ENCODE results near the gene HDAC4. TPM values are rescaled to one million over a fixed set of nuclear protein-coding genes. Genes with fewer than 3 reads are reported as not detected.
A peak's percentile ranks its signal among the peaks of the same experiment; 100 is the strongest.

HDAC4 gene
- polyA plus RNA-seq, 1 experiment = 8.9 TPM

DNA sequence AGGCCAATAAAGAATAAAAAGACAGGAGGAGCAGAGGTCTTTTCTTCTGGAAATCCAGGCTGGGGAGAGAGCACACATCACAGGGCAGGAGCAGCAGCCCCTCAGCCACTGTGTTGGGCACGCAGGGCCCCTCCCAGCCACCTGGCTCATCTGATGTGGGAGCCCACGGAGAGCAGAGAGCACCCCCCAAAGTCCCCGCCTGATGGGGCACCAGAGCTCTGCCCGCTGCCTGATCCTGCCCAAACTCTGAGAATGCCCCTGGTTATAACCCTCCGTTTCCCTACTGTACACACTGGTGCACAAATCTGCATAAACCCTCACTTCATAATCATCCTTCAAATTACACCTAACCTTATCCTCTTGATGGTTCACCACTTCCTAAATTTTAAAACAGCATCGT, 111.3 kb downstream of the HDAC4 start:
- no peak overlapping the region for H3K4me3 ChIP-seq (ENCODE audit: low read depth, low read length)
- TF ChIP-seq, protein P1, sequence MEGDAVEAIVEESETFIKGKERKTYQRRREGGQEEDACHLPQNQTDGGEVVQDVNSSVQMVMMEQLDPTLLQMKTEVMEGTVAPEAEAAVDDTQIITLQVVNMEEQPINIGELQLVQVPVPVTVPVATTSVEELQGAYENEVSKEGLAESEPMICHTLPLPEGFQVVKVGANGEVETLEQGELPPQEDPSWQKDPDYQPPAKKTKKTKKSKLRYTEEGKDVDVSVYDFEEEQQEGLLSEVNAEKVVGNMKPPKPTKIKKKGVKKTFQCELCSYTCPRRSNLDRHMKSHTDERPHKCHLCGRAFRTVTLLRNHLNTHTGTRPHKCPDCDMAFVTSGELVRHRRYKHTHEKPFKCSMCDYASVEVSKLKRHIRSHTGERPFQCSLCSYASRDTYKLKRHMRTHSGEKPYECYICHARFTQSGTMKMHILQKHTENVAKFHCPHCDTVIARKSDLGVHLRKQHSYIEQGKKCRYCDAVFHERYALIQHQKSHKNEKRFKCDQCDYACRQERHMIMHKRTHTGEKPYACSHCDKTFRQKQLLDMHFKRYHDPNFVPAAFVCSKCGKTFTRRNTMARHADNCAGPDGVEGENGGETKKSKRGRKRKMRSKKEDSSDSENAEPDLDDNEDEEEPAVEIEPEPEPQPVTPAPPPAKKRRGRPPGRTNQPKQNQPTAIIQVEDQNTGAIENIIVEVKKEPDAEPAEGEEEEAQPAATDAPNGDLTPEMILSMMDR (IDR thresholded peaks at IDR 0.05; ENCODE audit: low read depth, low read length) = no peak
- H3K27ac ChIP-seq (ENCODE audit: low read depth, low read length) = peak overlapping the region; percentile 42
- DNase-seq (ENCODE audit: low read depth, low spot score) = no peak
- ChIA-PET POLR2A (interaction anchor here (0.8 to 1.8 kb wide), 2 partner anchors 39 to 40 kb away, joined by 3 to 5 read pairs; no protein-coding TSS in a partner anchor), CTCF (no interaction called here)
- H3K27me3 ChIP-seq (ENCODE audit: control insufficient read depth, insufficient read depth, low read length) = no peaks in the 10 kb centered on the region
- no peaks in the 10 kb centered on the region; the same call in 1 of the 2 replicates for H3K9me3 ChIP-seq (ENCODE audit: control insufficient read depth, insufficient read depth, low read length)

- H3K27me3 ChIP-seq (ENCODE audit: control insufficient read depth, insufficient read depth, low read length) = no peaks in the 10 kb centered on the region
- H3K9me3 ChIP-seq (ENCODE audit: control insufficient read depth, insufficient read depth, low read length) = no peaks in the 10 kb centered on the region; the same call in 1 of the 2 replicates
- H3K27ac ChIP-seq (ENCODE audit: low read depth, low read length) = peak overlapping the region; percentile 47
- CTCF ChIA-PET = no interaction called here
- POLR2A ChIA-PET = interaction anchor here (0.8 to 1.8 kb wide), 2 partner anchors 39 to 40 kb away, joined by 3 to 5 read pairs; no protein-coding TSS in a partner anchor
- DNase-seq (ENCODE audit: low read depth, low spot score) = no peak
- TF ChIP-seq, protein P1 (IDR thresholded peaks at IDR 0.05; ENCODE audit: low read depth, low read length) = no peak
- H3K4me3 ChIP-seq (ENCODE audit: low read depth, low read length) = no peak overlapping the region
Observed at GRCh38 chr2:239288951-239289511, 111.8 kb downstream of the HDAC4 start.

DNA sequence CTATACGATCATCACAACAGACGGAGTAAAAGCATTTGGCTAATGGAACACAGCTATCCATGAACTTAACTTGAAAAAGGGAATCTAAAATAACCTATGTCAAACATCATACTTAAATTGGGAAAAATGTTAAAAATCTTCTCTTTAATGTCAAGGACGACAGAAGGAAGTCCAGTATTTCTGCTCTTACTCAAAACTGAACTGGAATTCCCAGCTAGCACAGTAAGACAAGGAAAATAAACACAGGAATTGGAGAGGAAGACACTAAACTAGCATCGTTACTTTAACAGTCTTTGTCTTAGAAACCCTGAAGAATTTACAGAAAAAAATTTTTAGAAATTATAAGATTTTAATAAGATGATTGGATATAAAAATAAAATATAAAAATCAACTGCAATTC, 112.6 kb downstream of the HDAC4 start:
- Histone ChIP-seq H3K27ac (ENCODE audit: low read depth, low read length) (no peak overlapping the region), H3K9me3 (ENCODE audit: control insufficient read depth, insufficient read depth, low read length) (no peaks in the 10 kb centered on the region; the same call in 1 of the 2 replicates), H3K27me3 (ENCODE audit: control insufficient read depth, insufficient read depth, low read length) (no peaks in the 10 kb centered on the region), H3K4me3 (ENCODE audit: low read depth, low read length) (no peak overlapping the region)
- TF ChIP-seq, protein P1 (IDR thresholded peaks at IDR 0.05; ENCODE audit: low read depth, low read length) = no peak
- no peak for DNase-seq (ENCODE audit: low read depth, low spot score)
- CTCF ChIA-PET = no interaction called here
- POLR2A ChIA-PET = interaction anchor here (0.5 to 1.8 kb wide), 2 partner anchors 39 to 156 kb away, joined by 3 read pairs; no protein-coding TSS in a partner anchor

- ChIA-PET CTCF (interaction anchor here (0.5 kb wide), 1 partner anchor 12 kb away, joined by 3 read pairs; no protein-coding TSS in a partner anchor), POLR2A (no interaction called here)
- Histone ChIP-seq H3K27ac (ENCODE audit: low read depth, low read length) (no peak overlapping the region), H3K9me3 (ENCODE audit: control insufficient read depth, insufficient read depth, low read length) (no peaks in the 10 kb centered on the region; the same call in 1 of the 2 replicates), H3K4me3 (ENCODE audit: low read depth, low read length) (no peak overlapping the region), H3K27me3 (ENCODE audit: control insufficient read depth, insufficient read depth, low read length) (no peaks in the 10 kb centered on the region)
- DNase-seq (ENCODE audit: low read depth, low spot score) = no peak
- TF ChIP-seq, protein P1 (IDR thresholded peaks at IDR 0.05; ENCODE audit: low read depth, low read length) = no peak
Observed at GRCh38 chr2:239287461-239287860, 113.4 kb downstream of the HDAC4 start.

DNA sequence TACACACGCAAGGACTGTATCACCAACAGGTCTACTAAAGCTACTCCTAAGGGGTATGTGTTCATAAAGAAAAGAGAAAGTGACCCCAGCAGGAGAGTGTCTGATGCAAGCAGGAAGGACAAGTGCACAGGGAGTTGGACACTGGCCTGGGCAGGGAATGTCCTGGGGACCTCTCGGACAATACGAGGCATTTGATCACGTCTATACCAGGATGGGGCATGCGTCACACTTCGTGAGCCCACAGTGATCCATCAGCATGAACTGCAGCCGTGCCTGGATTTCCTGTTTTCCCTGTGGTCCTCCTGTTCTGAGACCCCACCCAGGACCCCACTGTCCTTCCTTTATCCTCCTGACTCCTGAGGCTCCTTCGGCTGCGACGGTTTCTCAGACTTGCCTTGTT, 113.9 kb downstream of the HDAC4 start:
- TF ChIP-seq, protein P1 (IDR thresholded peaks at IDR 0.05; ENCODE audit: low read depth, low read length) = no peak
- POLR2A ChIA-PET = interaction anchor here (0.6 kb wide), 1 partner anchor 129 kb away, joined by 3 read pairs; no protein-coding TSS in a partner anchor
- CTCF ChIA-PET = no interaction called here

More for the DNA sequence above, 113.9 kb downstream of the HDAC4 start:
- no peaks in the 10 kb centered on the region; the same call in 1 of the 2 replicates for H3K9me3 ChIP-seq (ENCODE audit: control insufficient read depth, insufficient read depth, low read length)
- no peak overlapping the region for H3K4me3 ChIP-seq (ENCODE audit: low read depth, low read length)
- no peak overlapping the region for H3K27ac ChIP-seq (ENCODE audit: low read depth, low read length)
- no peak for DNase-seq (ENCODE audit: low read depth, low spot score)
- no peaks in the 10 kb centered on the region for H3K27me3 ChIP-seq (ENCODE audit: control insufficient read depth, insufficient read depth, low read length)

Measured in AG04450 (cell line).